Erythroblast (primary cell): ENCODE data around the gene MIEF2.

Experiments
- GATA1 ChIP-seq: IDR thresholded peaks from 2 replicates; pipeline ENCODE4 v1.6.1; 2011; ENCODE audit warnings: low read depth, mild to moderate bottlenecking, control low read depth, low read length, moderate library complexity
- POLR2A ChIP-seq: IDR thresholded peaks from 2 replicates; pipeline ENCODE4 v1.6.1; 2011; ENCODE audit warnings: mild to moderate bottlenecking, low read length

- TF ChIP-seq POLR2A: no peak
- TF ChIP-seq GATA1: no peak
Observed at GRCh38 chr17:18263885-18264682, 3.6 kb downstream of the MIEF2 start.
